K562 (cell line): Measurements from ENCODE around the gene CFAP54. TPM values are rescaled to one million over a fixed set of nuclear protein-coding genes. Genes with fewer than 3 reads are reported as not detected.

Experiments used
- ATAC-seq: fragments of 200-7000 bp; cut with Tn5 transposase; 3 replicates; pipeline ENCODE4 v1.9.1; 2020; ENCODE audit warnings: moderate library complexity
- BruUV-seq: library from RNA; stranded (reverse); fragments of 400-500 nt; replicated peaks from 2 replicates; lab custom pipeline; 2021; lab: Mats Ljungman, UMichigan
- CTCF ChIA-PET: fragments of 300-600 bp; formaldehyde crosslinking; extraction: SDS; loops from one replicate; lab custom pipeline; 2021; ENCODE audit warnings: low intra/inter-chr PET ratio; lab: Yijun Ruan, JAX
- POLR2A ChIA-PET: fragments of 300-600, 350-650 bp; sonication (Branson Sonifier 250); formaldehyde crosslinking; extraction: SDS; loops from one replicate; lab custom pipeline; 2021; ENCODE audit warnings: antibody characterized with exemption, inconsistent platforms; lab: Yijun Ruan, JAX
- DNase-seq, 4 experiments: peaks; one replicate each; pipeline versions ENCODE4 v3.0.0 to v3.0.0-alpha.2; 2011 to 2018; ENCODE audit warnings: low spot score in 3 of 4, mixed read lengths in 3 of 4; ENCODE audit errors: extremely low read depth in 1 of 4
- FAIRE-seq: peaks from 2 replicates; lab custom pipeline; 2011; peaks lifted over from hg19 to GRCh38; lab: Jason Lieb, UNC
- H2AFZ ChIP-seq: 2 replicates; pipeline ENCODE4 v1.6.0; 2011; ENCODE audit warnings: low read depth, low read length, control low read depth, inconsistent platforms
- H3K27ac ChIP-seq: fragments of 200-600 bp; 3 replicates; pipeline ENCODE4 v1.8.0; 2011; ENCODE audit warnings: low read depth, mild to moderate bottlenecking, control low read depth, inconsistent platforms, low read length, moderate library complexity, mixed read lengths; ENCODE audit errors: extremely low read depth
- H3K27me3 ChIP-seq, 2 experiments: fragments of 300-600 bp in 1 of 2; 2 replicates in 1 of 2; 3 replicates in 1 of 2; pipeline versions ENCODE4 v1.6.0 to v1.8.0; 2011; ENCODE audit warnings: inconsistent platforms in 2 of 2, low read length in 2 of 2, mild to moderate bottlenecking in 1 of 2, mixed read lengths in 1 of 2, moderate library complexity in 1 of 2; ENCODE audit not compliant: control insufficient read depth in 2 of 2, insufficient read depth in 2 of 2
- H3K36me3 ChIP-seq: fragments of 300-600 bp; 3 replicates; pipeline ENCODE4 v1.8.0; 2011; ENCODE audit warnings: mild to moderate bottlenecking, low read length, inconsistent platforms; ENCODE audit not compliant: control insufficient read depth, insufficient read depth
- H3K4me1 ChIP-seq, 2 experiments: fragments of 200-600 bp in 1 of 2; replicated peaks in 1 of 2; 2 replicates in 1 of 2; 3 replicates in 1 of 2; pipeline versions ENCODE4 v1.5.1 to v1.8.0; 2011; ENCODE audit warnings: inconsistent platforms in 2 of 2, low read length in 2 of 2, mild to moderate bottlenecking in 1 of 2, mixed read lengths in 1 of 2, moderate library complexity in 1 of 2; ENCODE audit not compliant: control insufficient read depth in 2 of 2, insufficient read depth in 2 of 2
- H3K4me2 ChIP-seq: 2 replicates; pipeline ENCODE4 v1.6.1; 2011; ENCODE audit warnings: low read length, control low read depth, inconsistent platforms, mixed read lengths; ENCODE audit not compliant: insufficient read depth
- H3K4me3 ChIP-seq: fragments of 200-600 bp; sonication (generic), shearing (Covaris generic); 2 replicates; pipeline ENCODE4 v1.5.1; 2016; ENCODE audit warnings: control low read depth, inconsistent platforms
- H3K79me2 ChIP-seq: fragments of 200-600 bp; 3 replicates; pipeline ENCODE4 v1.8.0; 2011; ENCODE audit warnings: low read length, inconsistent platforms; ENCODE audit not compliant: control insufficient read depth, insufficient read depth
- H3K9ac ChIP-seq, 2 experiments: 2 replicates each; pipeline versions ENCODE4 v1.6.0 to v1.6.1; 2011; ENCODE audit warnings: low read depth in 2 of 2, low read length in 2 of 2, control low read depth in 1 of 2, inconsistent platforms in 1 of 2, mild to moderate bottlenecking in 1 of 2, mixed read lengths in 1 of 2; ENCODE audit not compliant: insufficient read depth in 1 of 2
- H3K9me1 ChIP-seq: one replicate; pipeline ENCODE4 v1.6.0; 2011; ENCODE audit warnings: inconsistent platforms, mild to moderate bottlenecking, low read length, moderate library complexity; ENCODE audit not compliant: control insufficient read depth, insufficient read depth
- H3K9me3 ChIP-seq: replicated peaks from 2 replicates; pipeline ENCODE4 v1.5.1; 2011; ENCODE audit warnings: low read depth, low read length, inconsistent platforms; ENCODE audit not compliant: control insufficient read depth, insufficient read depth
- H4K20me1 ChIP-seq: replicated peaks from 2 replicates; pipeline ENCODE4 v1.6.1; 2011; ENCODE audit warnings: low read length, inconsistent platforms, mixed read lengths; ENCODE audit not compliant: control insufficient read depth, insufficient read depth
- MAFF ChIP-seq: IDR thresholded peaks from 2 replicates; pipeline ENCODE4 v1.6.1; 2012; ENCODE audit warnings: low read length, improper control_type of control experiment
- NCOA4 ChIP-seq: fragments of 450-650 bp; IDR thresholded peaks from 2 replicates; pipeline ENCODE4 v1.6.1; 2018; ENCODE audit warnings: mild to moderate bottlenecking; ENCODE audit not compliant: partially characterized antibody
- NELFE ChIP-seq: IDR thresholded peaks from 2 replicates; pipeline ENCODE4 v1.6.1; 2011; ENCODE audit warnings: mild to moderate bottlenecking; ENCODE audit not compliant: insufficient read depth, insufficient read length
- PURB ChIP-seq: sonication (generic); formaldehyde crosslinking; IDR thresholded peaks from 2 replicates; pipeline ENCODE4 v1.9.0; 2021; ENCODE audit warnings: low read depth, mild to moderate bottlenecking, missing genetic modification reagents
- SETDB1 ChIP-seq: IDR thresholded peaks from one replicate; pipeline ENCODE4 v1.6.1; 2012; ENCODE audit warnings: low read length, control low read depth, inconsistent platforms
- SMARCC2 ChIP-seq: fragments of 450-650 bp; IDR thresholded peaks from 2 replicates; pipeline ENCODE4 v1.6.1; 2017; ENCODE audit warnings: antibody characterized with exemption, moderate library complexity, mild to moderate bottlenecking, low read depth
- YBX1 ChIP-seq: fragments of 450-650 bp; IDR thresholded peaks from 2 replicates; pipeline ENCODE4 v1.7.1; 2016; ENCODE audit warnings: mild to moderate bottlenecking
- ZNF282 ChIP-seq: sonication (generic); formaldehyde crosslinking; IDR thresholded peaks from 2 replicates; pipeline ENCODE4 v1.8.1; 2023; ENCODE audit warnings: missing genetic modification reagents
- ZNF57 ChIP-seq: fragments of 450-650 bp; formaldehyde crosslinking; IDR thresholded peaks from 2 replicates; pipeline ENCODE4 v1.4.0; 2020; ENCODE audit warnings: mild to moderate bottlenecking, moderate library complexity
- WGBS: fragments of 100-300 bp; shearing (Covaris generic); methylation state at CpG from one replicate; pipeline ENCODE4 v1.1.6; 2016; ENCODE audit warnings: low coverage, mixed read lengths; ENCODE audit not compliant: insufficient coverage; ENCODE audit errors: missing lambda C conversion rate; 5-methylcytosine and 5-hydroxymethylcytosine counted together
- in situ Hi-C: fragments of 300-500 bp; cut with MboI; formaldehyde crosslinking; loops from 4 replicates; pipeline ENCODE4 v1.15.0; 2018; ENCODE audit warnings: inconsistent platforms, mixed read lengths
- intact Hi-C: fragments of 100-400 bp; cut with micrococcal nuclease; formaldehyde crosslinking; loops from 2 replicates; pipeline ENCODE4 v1.14.2; 2022
- polyA plus RNA-seq, 8 experiments: library from polyadenylated mRNA; depleted of rRNA in 4 of 8; stranded (reverse) in 5 of 8; unstranded in 3 of 8; fragments of >200 nt; fragmentation: Nextera tagmentation in 2 of 8; fragmentation: Illumina TruSeq in 1 of 8; extraction: Ambion mirVana in 2 of 8; extraction: Trizol in 1 of 8; gene quantifications; 2 replicates each; pipeline versions ENCODE4 v1.2.1 to v1.2.3, GENCODE V29; 2011 to 2014; ENCODE audit warnings: inconsistent platforms in 1 of 8, missing spikeins in 1 of 8
- total RNA-seq, 7 experiments: library from RNA; depleted of rRNA in 6 of 7; stranded (reverse); fragments of >200 nt in 6 of 7; fragmentation: Illumina TruSeq in 2 of 7; extraction: Trizol in 2 of 7; gene quantifications; 2 replicates each; pipeline versions ENCODE4 v1.2.1 to v1.2.3, GENCODE V29; 2011 to 2021; ENCODE audit warnings: low replicate concordance in 1 of 7
- TF ChIP-seq, protein P1 (sequence below): fragments of 250-450 bp; sonication (Bioruptor Pico); IDR thresholded peaks from 2 replicates; pipeline ENCODE4 v1.9.0; 2021; ENCODE audit warnings: mild to moderate bottlenecking
- TF ChIP-seq, protein P2 (sequence below), 3 experiments: fragments of 200-800 bp in 1 of 3; fragments of 250-450 bp in 1 of 3; fragments of 450-650 bp in 1 of 3; sonication (Bioruptor Pico) in 1 of 3; sonication (Bioruptor generic) in 1 of 3; formaldehyde crosslinking in 1 of 3; IDR thresholded peaks; 2 replicates each; pipeline versions ENCODE4 v1.6.1 to v1.8.0; 2016 to 2022; ENCODE audit warnings: mild to moderate bottlenecking in 2 of 3, missing genetic modification characterization in 2 of 3, missing compliant biosample characterization in 1 of 3, moderate library complexity in 1 of 3

The CFAP54 gene
- total and polyA plus RNA-seq, 9 of the 15 experiments (the other 6 are each of a cell fraction or from before 2014, with no cell fraction given) = 0.03 to 0.23 (median 0.10) TPM; not detected in 3

DNA sequence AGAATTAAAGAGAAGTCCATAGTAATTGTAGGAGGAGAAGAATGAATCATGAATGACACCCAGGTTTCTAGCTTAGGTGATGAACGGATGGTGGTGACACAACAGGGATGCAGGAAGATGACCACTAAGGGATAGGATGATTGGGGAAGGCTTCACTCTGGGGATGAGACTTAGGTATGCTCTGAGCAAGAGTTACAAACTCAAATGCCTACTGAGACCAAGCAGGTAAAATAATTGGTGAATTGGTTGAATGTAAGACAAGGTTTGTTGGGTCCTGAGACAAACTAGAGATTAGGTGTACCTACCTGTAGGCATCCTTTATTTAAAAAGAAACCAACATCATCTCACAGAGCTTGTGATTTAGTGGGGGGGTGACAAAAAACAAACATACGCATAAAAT, 116.3 kb downstream of the CFAP54 start:
- H3K36me3 ChIP-seq = no peaks in the 10 kb centered on the region
- H3K4me1 ChIP-seq = no peaks in the 10 kb centered on the region
- no peak overlapping the region for H2AFZ ChIP-seq
- no peaks in the 10 kb centered on the region for H3K27me3 ChIP-seq
- no peak overlapping the region for H3K9ac ChIP-seq
- 0% methylated on average over 2 of the region's 2 CpGs for WGBS
- TF ChIP-seq NELFE = no peak
- no peak for TF ChIP-seq SMARCC2
- no peak for TF ChIP-seq ZNF282 (CRISPR knock-in tag)
- no peak for TF ChIP-seq MAFF
- TF ChIP-seq PURB (CRISPR knock-in tag) = no peak
- no peak for TF ChIP-seq YBX1
- TF ChIP-seq NCOA4 = no peak
- TF ChIP-seq, protein P1, sequence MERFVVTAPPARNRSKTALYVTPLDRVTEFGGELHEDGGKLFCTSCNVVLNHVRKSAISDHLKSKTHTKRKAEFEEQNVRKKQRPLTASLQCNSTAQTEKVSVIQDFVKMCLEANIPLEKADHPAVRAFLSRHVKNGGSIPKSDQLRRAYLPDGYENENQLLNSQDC (CRISPR knock-in tag) = no peak
- no peak for TF ChIP-seq SETDB1
- no peak for TF ChIP-seq ZNF57 (CRISPR knock-in tag)
- TF ChIP-seq, protein P2, sequence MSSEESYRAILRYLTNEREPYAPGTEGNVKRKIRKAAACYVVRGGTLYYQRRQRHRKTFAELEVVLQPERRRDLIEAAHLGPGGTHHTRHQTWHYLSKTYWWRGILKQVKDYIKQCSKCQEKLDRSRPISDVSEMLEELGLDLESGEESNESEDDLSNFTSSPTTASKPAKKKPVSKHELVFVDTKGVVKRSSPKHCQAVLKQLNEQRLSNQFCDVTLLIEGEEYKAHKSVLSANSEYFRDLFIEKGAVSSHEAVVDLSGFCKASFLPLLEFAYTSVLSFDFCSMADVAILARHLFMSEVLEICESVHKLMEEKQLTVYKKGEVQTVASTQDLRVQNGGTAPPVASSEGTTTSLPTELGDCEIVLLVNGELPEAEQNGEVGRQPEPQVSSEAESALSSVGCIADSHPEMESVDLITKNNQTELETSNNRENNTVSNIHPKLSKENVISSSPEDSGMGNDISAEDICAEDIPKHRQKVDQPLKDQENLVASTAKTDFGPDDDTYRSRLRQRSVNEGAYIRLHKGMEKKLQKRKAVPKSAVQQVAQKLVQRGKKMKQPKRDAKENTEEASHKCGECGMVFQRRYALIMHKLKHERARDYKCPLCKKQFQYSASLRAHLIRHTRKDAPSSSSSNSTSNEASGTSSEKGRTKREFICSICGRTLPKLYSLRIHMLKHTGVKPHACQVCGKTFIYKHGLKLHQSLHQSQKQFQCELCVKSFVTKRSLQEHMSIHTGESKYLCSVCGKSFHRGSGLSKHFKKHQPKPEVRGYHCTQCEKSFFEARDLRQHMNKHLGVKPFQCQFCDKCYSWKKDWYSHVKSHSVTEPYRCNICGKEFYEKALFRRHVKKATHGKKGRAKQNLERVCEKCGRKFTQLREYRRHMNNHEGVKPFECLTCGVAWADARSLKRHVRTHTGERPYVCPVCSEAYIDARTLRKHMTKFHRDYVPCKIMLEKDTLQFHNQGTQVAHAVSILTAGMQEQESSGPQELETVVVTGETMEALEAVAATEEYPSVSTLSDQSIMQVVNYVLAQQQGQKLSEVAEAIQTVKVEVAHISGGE (CRISPR knock-in tag; IDR thresholded peaks at IDR 0.05) = no peak
- TF ChIP-seq, all 486 proteins: peak for 0
- FAIRE-seq (no peak), ATAC-seq (no peak), DNase-seq (no peak)
- intact Hi-C loops = no loop called here
- POLR2A ChIA-PET = no interaction called here
- Histone ChIP-seq H3K27ac (no peak overlapping the region), H3K4me3 (no peak overlapping the region), H3K9me3 (no peaks in the 10 kb centered on the region), H4K20me1 (no peaks in the 10 kb centered on the region), H3K79me2 (no peaks in the 10 kb centered on the region), H3K4me2 (no peak overlapping the region), H3K9me1 (no peaks in the 10 kb centered on the region)
- in situ Hi-C loops = no loop called here
- no TSS peak for BruUV-seq
- CTCF ChIA-PET = no interaction called here
